ENCODE results near the gene CPO.

Gene CPO

DNA sequence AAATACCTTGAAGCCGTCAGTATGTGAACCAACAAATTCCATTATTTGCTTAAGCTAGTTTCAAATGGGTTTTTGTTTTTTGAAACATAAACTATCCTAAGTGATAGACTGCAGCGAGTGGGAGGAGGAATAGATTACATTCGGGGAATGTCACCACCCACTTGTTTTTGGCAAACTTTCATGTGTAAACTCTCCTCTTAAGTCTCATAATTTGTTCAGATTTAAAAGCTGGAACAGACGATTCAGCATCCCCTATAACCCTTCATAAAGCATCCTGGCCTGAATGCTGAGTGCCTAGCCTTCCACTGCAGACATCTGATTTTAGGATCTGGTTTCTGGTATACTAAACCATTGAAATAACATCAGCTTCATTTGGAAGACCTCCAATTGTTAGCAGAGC lies 51.0 kb downstream of the CPO start:
- Histone ChIP-seq H3K36me3 (replicated peaks) (no peaks in the 10 kb centered on the region), H3K27me3 (replicated peaks) (no peaks in the 10 kb centered on the region), H3K27ac (no peak overlapping the region), H3K4me3 (ENCODE audit: low read depth, low read length) (no peak overlapping the region)
- TF ChIP-seq, protein P1, sequence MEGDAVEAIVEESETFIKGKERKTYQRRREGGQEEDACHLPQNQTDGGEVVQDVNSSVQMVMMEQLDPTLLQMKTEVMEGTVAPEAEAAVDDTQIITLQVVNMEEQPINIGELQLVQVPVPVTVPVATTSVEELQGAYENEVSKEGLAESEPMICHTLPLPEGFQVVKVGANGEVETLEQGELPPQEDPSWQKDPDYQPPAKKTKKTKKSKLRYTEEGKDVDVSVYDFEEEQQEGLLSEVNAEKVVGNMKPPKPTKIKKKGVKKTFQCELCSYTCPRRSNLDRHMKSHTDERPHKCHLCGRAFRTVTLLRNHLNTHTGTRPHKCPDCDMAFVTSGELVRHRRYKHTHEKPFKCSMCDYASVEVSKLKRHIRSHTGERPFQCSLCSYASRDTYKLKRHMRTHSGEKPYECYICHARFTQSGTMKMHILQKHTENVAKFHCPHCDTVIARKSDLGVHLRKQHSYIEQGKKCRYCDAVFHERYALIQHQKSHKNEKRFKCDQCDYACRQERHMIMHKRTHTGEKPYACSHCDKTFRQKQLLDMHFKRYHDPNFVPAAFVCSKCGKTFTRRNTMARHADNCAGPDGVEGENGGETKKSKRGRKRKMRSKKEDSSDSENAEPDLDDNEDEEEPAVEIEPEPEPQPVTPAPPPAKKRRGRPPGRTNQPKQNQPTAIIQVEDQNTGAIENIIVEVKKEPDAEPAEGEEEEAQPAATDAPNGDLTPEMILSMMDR (IDR thresholded peaks at IDR 0.05; ENCODE audit: low read depth, low read length, missing control alignments), result no peak
- no peak for DNase-seq
- in situ Hi-C loops (cut with HindIII; ENCODE audit: low pct_ligation_motif_present, low sequenced_read_pairs), result no loop called here

- Histone ChIP-seq H3K36me3 (replicated peaks) (no peaks in the 10 kb centered on the region), H3K4me3 (ENCODE audit: low read depth, low read length) (no peak overlapping the region), H3K27ac (no peak overlapping the region), H3K27me3 (replicated peaks) (no peaks in the 10 kb centered on the region)
- TF ChIP-seq, protein P1 (IDR thresholded peaks at IDR 0.05; ENCODE audit: low read depth, low read length, missing control alignments), result no peak
- no peak for DNase-seq
- in situ Hi-C loops (cut with HindIII; ENCODE audit: low pct_ligation_motif_present, low sequenced_read_pairs), result no loop called here
These were observed 51.8 kb downstream of the CPO start for GRCh38 chr2:206991070-206991469.

DNA sequence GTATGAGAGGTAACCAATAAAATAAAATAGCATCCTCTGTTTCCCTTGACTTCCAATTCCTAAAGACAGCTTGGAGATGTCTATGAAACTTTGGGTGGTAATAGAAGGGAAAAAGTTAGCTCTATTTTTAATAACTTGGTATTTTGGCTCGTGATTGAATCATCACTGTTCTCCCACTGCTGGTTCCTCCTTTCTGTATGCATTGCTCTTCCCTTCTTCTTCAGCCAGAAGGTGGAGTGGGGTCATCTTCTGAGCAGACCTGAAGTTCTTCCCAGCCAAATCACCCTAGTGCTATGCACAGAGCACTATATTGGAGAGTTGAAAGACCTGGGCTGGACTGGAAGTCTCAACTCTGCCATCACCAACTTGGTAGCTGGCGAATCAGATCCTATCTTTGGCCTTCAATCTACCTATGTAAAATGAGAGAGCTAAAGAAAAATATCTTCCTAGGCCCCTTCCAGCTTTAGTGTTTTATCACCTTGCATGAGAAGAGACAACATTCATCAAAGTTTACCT lies 54.1 kb downstream of the CPO start:
- no peaks in the 10 kb centered on the region for H3K27me3 ChIP-seq (replicated peaks)
- no peaks in the 10 kb centered on the region for H3K36me3 ChIP-seq (replicated peaks)
- no peak for DNase-seq
- TF ChIP-seq, protein P1 (IDR thresholded peaks at IDR 0.05; ENCODE audit: low read depth, low read length, missing control alignments), result no peak
- in situ Hi-C loops (cut with HindIII; ENCODE audit: low pct_ligation_motif_present, low sequenced_read_pairs), result no loop called here
- no peak overlapping the region for H3K4me3 ChIP-seq (ENCODE audit: low read depth, low read length)
- no peak overlapping the region for H3K27ac ChIP-seq

GRCh38 chr2:206993964-206994363 lies 54.6 kb downstream of the CPO start:
- TF ChIP-seq, protein P1 (IDR thresholded peaks at IDR 0.05; ENCODE audit: low read depth, low read length, missing control alignments), result no peak
- Histone ChIP-seq H3K4me3 (ENCODE audit: low read depth, low read length) (no peak overlapping the region), H3K27ac (no peak overlapping the region), H3K36me3 (replicated peaks) (no peaks in the 10 kb centered on the region), H3K27me3 (replicated peaks) (no peaks in the 10 kb centered on the region)
- in situ Hi-C loops (cut with HindIII; ENCODE audit: low pct_ligation_motif_present, low sequenced_read_pairs), result no loop called here
- no peak for DNase-seq

DNA sequence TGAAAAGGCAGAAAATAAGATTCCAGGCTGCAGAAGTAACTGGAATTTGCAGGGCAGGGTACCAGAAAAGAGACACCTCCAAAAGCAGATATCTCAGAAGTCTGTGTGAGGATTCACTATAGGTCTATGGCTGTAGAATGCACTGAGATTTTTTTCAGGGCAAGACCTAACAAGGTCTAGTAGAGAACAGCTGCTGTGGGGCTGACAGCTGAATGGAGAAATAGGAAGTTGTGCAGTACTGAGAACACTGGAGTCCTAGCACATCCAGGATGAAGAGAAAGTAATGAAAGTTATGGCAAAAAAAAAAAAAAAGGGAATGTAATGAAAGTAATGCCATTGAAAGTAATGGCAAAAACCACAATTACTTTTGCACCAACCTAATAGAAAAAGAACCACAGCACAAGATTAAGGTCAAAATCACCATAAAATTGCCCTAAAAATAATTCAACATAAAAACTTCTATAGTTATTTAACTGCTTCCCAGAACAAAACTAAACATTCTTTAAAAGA lies 57.3 kb downstream of the CPO start:
- TF ChIP-seq, protein P1 (IDR thresholded peaks at IDR 0.05; ENCODE audit: low read depth, low read length, missing control alignments), result no peak
- H3K27me3 ChIP-seq (replicated peaks), result no peaks in the 10 kb centered on the region
- in situ Hi-C loops (cut with HindIII; ENCODE audit: low pct_ligation_motif_present, low sequenced_read_pairs), result no loop called here
- no peak overlapping the region for H3K27ac ChIP-seq
- no peak for DNase-seq
- no peak overlapping the region for H3K4me3 ChIP-seq (ENCODE audit: low read depth, low read length)
- no peaks in the 10 kb centered on the region for H3K36me3 ChIP-seq (replicated peaks)

Measured in brain microvascular endothelial cell (primary cell).